HepG2 (cell line): ENCODE measurements around the gene DCLRE1C. TPM values are rescaled to one million over a fixed set of nuclear protein-coding genes. Genes with fewer than 3 reads are reported as not detected.

Experiments
- NFYC ChIP-seq: IDR thresholded peaks from 2 replicates; pipeline ENCODE4 v1.6.1; 2016; ENCODE audit warnings: missing genetic modification reagents, missing compliant biosample characterization
- PHF21A ChIP-seq: sonication (generic); formaldehyde crosslinking; IDR thresholded peaks from 2 replicates; pipeline ENCODE4 v1.5.0; 2020; ENCODE audit warnings: mild to moderate bottlenecking, missing genetic modification reagents
- SOX6 ChIP-seq, 2 experiments: fragments of 450-650 bp in 1 of 2; sonication (generic) in 1 of 2; formaldehyde crosslinking in 1 of 2; IDR thresholded peaks; 2 replicates each; pipeline versions ENCODE4 v1.4.0 to v1.6.1; 2017 to 2020; ENCODE audit warnings: antibody characterized with exemption in 1 of 2, mild to moderate bottlenecking in 1 of 2, missing genetic modification reagents in 1 of 2
- THAP11 ChIP-seq: IDR thresholded peaks from 2 replicates; pipeline ENCODE4 v1.6.1; 2016; ENCODE audit warnings: missing biosample characterization, missing genetic modification reagents
- ZNF598 ChIP-seq: sonication (generic); formaldehyde crosslinking; IDR thresholded peaks from 2 replicates; pipeline ENCODE4 v1.5.1; 2020; ENCODE audit warnings: mild to moderate bottlenecking, missing genetic modification reagents, borderline replicate concordance
- ZNF788 ChIP-seq: sonication (generic); formaldehyde crosslinking; IDR thresholded peaks from 2 replicates; pipeline ENCODE4 v1.5.0; 2020; ENCODE audit warnings: mild to moderate bottlenecking, missing genetic modification reagents, borderline replicate concordance
- ZNF83 ChIP-seq: sonication (generic); formaldehyde crosslinking; IDR thresholded peaks from 2 replicates; pipeline ENCODE4 v1.4.0; 2020; ENCODE audit warnings: missing genetic modification reagents, mild to moderate bottlenecking, borderline replicate concordance
- polyA plus RNA-seq, 8 experiments: library from polyadenylated mRNA; depleted of rRNA in 3 of 8; stranded (reverse) in 7 of 8; unstranded in 1 of 8; fragments of >200 nt; fragmentation: Illumina TruSeq in 4 of 8; extraction: Trizol in 4 of 8; gene quantifications; 2 replicates each; pipeline versions ENCODE4 v1.2.1 to v1.2.3, GENCODE V29; 2011 to 2016; ENCODE audit warnings: low read depth in 4 of 8, missing spikeins in 1 of 8, mixed read lengths in 1 of 8; ENCODE audit not compliant: insufficient read depth in 1 of 8
- total RNA-seq, 5 experiments: library from RNA; depleted of rRNA; stranded (reverse); fragments of >200 nt; fragmentation: Illumina TruSeq; extraction: Trizol; gene quantifications; 2 replicates each; pipeline ENCODE4 v1.2.3, GENCODE V29; 2016; ENCODE audit warnings: low read depth in 1 of 5
- TF ChIP-seq, protein P1 (sequence below): sonication (generic); formaldehyde crosslinking; conservative IDR thresholded peaks from 2 replicates; pipeline ENCODE4 v1.8.1; 2023; ENCODE audit warnings: missing genetic modification reagents
- TF ChIP-seq, protein P2 (sequence below): IDR thresholded peaks from 2 replicates; pipeline ENCODE4 v1.6.1; 2016; ENCODE audit warnings: missing genetic modification reagents, missing compliant biosample characterization
- TF ChIP-seq, protein P3 (sequence below): sonication (generic); formaldehyde crosslinking; IDR thresholded peaks from 2 replicates; pipeline ENCODE4 v1.4.0; 2020; ENCODE audit warnings: missing genetic modification reagents, low read depth, mild to moderate bottlenecking, borderline replicate concordance
- TF ChIP-seq, protein P4 (sequence below): sonication (generic); formaldehyde crosslinking; IDR thresholded peaks from 2 replicates; pipeline ENCODE4 v1.4.0; 2020; ENCODE audit warnings: mild to moderate bottlenecking, missing genetic modification reagents

Gene DCLRE1C
- total and polyA plus RNA-seq, 2 of the 13 experiments (the other 11 are each of a cell fraction or from before 2014, with no cell fraction given) = 3.0 to 10.3 TPM

DNA sequence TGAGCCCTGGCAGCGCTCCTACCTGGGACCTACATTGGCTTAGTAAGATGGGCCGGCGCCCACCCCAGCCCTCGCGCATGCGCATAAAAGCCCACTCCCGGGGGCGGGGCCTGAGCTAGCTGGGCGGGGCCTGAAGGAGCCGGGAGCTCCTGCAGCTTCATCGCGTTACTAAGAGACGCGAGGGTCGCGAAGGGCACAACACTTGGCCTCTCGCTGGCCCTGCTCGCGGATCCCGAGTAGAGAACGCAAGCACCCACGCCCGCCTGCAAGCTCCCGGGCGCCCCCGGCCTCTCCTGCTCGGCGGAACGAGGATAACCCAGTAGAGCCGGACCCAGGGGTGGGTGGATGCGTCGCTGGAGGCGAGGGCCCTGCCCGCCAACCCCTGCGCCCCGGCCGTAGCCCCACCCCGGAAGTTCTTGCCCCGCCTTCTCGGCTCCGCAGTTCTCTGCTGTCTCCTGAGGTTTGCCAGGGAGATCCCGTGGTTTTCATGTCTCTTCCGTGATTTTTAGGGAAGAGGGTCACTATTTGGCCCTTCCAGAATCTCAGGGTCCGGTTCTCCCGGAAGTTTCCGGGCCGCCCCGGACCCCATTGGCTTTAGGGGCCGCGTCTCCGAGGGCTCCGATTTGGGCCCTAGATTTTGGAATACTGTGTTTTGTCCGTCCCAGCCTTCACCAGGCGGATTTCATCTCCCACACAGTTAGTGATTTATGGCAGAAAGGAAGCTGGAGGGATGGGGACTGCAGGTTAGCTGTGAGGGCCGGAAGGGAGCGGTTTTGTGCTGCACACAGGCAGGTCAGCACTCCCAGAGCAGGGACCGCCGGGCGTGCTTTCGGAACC is 5.5 kb upstream of the DCLRE1C start, which contains the start of gene MEIG1 (continued):
- TF ChIP-seq ZNF598 (CRISPR knock-in tag) (peak; percentile 86; the same call in 1 of the 2 replicates), ZNF788 (CRISPR knock-in tag) (peak; percentile 66; the same call in 1 of the 2 replicates), SOX6 (IDR thresholded peaks at IDR 0.05) (no peak), SOX6 (CRISPR knock-in tag; IDR thresholded peaks at IDR 0.05) (0 out of 2 replicates have a peak, but pooled peaks have one; percentile 17), ZNF83 (CRISPR knock-in tag) (no peak), PHF21A (peak; percentile 48; the same call in 1 of the 2 replicates), THAP11 (peak; percentile 81), NFYC (CRISPR knock-in tag) (peak; percentile 42)
- TF ChIP-seq, protein P1, sequence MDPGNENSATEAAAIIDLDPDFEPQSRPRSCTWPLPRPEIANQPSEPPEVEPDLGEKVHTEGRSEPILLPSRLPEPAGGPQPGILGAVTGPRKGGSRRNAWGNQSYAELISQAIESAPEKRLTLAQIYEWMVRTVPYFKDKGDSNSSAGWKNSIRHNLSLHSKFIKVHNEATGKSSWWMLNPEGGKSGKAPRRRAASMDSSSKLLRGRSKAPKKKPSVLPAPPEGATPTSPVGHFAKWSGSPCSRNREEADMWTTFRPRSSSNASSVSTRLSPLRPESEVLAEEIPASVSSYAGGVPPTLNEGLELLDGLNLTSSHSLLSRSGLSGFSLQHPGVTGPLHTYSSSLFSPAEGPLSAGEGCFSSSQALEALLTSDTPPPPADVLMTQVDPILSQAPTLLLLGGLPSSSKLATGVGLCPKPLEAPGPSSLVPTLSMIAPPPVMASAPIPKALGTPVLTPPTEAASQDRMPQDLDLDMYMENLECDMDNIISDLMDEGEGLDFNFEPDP = 0 out of 2 replicates have a peak, but pooled peaks have one; percentile 41
- TF ChIP-seq, protein P2, sequence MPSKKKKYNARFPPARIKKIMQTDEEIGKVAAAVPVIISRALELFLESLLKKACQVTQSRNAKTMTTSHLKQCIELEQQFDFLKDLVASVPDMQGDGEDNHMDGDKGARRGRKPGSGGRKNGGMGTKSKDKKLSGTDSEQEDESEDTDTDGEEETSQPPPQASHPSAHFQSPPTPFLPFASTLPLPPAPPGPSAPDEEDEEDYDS = peak; percentile 89
- TF ChIP-seq, protein P3, sequence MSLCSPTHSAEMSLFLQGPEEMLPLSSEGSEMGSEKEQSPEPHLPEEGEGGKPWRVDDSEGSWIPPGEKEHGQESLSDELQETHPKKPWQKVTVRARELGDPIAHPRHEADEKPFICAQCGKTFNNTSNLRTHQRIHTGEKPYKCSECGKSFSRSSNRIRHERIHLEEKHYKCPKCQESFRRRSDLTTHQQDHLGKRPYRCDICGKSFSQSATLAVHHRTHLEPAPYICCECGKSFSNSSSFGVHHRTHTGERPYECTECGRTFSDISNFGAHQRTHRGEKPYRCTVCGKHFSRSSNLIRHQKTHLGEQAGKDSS (CRISPR knock-in tag) = peak; percentile 34; the same call in 1 of the 2 replicates
- TF ChIP-seq, protein P4, sequence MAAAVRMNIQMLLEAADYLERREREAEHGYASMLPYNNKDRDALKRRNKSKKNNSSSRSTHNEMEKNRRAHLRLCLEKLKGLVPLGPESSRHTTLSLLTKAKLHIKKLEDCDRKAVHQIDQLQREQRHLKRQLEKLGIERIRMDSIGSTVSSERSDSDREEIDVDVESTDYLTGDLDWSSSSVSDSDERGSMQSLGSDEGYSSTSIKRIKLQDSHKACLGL (CRISPR knock-in tag) = peak; percentile 26; the same call in 1 of the 2 replicates
